GM12872 (cell line): Measurements from ENCODE around the gene RASA2.

Experiments used
- TF ChIP-seq, protein P1 (sequence below): IDR thresholded peaks from 3 replicates; pipeline ENCODE4 v1.5.1; 2011; ENCODE audit warnings: low read depth, mild to moderate bottlenecking, low read length, moderate library complexity; ENCODE audit not compliant: insufficient read depth

RASA2 gene

GRCh38 chr3:141477224-141477623 is 9.6 kb upstream of the RASA2 start:
- TF ChIP-seq, protein P1, sequence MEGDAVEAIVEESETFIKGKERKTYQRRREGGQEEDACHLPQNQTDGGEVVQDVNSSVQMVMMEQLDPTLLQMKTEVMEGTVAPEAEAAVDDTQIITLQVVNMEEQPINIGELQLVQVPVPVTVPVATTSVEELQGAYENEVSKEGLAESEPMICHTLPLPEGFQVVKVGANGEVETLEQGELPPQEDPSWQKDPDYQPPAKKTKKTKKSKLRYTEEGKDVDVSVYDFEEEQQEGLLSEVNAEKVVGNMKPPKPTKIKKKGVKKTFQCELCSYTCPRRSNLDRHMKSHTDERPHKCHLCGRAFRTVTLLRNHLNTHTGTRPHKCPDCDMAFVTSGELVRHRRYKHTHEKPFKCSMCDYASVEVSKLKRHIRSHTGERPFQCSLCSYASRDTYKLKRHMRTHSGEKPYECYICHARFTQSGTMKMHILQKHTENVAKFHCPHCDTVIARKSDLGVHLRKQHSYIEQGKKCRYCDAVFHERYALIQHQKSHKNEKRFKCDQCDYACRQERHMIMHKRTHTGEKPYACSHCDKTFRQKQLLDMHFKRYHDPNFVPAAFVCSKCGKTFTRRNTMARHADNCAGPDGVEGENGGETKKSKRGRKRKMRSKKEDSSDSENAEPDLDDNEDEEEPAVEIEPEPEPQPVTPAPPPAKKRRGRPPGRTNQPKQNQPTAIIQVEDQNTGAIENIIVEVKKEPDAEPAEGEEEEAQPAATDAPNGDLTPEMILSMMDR, result no peak

DNA sequence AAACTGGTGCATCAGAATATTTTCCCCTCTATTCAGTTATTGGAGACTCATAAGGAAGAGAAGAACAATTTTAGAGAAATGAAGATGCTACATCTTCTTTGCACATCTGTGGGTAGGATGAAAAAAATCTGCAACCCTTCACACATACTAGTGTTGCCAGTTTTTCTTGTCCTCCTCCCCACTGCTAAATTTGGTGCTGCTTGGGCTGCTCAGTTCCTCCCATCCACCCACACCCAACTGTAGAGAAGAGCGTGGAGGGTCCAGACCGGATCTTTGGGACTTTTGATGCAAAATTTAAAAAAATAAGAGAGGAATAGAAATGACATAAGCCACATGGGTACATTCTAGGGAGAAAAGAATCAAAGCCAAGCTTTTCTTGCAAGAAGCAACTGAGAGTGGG is 8.7 kb upstream of the RASA2 start:
- TF ChIP-seq, protein P1, result no peak

GRCh38 chr3:141482245-141482922 is 4.4 kb upstream of the RASA2 start:
- TF ChIP-seq, protein P1, result no peak

DNA sequence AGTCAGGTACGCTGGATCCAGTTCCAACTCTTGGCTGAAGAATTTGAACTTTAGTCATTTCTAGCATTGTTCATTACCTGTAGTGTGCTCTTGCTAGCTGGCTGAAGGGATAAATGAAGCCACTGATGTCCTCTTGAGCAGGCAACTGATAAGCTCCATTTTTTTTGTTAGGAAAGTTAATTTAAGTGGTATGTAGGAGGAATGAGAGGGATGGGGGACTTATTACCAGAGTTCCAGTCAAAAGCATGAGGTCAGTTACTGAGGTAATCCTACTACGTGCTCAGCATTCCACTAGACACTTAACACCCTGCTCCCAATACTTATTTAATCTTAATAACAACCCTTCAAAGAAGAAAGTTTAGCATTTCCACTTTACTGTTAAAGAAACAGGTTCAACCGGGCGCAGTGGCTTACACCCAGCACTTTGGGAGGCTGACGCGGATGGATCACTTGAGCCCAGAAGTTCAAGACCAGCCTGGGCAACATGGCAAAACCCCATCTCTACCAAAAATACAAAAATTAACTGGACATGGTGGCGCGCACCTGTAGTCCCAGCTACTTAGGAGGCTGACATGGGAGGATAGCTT is 2.0 kb upstream of the RASA2 start:
- TF ChIP-seq, protein P1, result no peak

GRCh38 chr3:141485641-141486495 is 959 bp upstream of the RASA2 start:
- TF ChIP-seq, protein P1, result no peak

DNA sequence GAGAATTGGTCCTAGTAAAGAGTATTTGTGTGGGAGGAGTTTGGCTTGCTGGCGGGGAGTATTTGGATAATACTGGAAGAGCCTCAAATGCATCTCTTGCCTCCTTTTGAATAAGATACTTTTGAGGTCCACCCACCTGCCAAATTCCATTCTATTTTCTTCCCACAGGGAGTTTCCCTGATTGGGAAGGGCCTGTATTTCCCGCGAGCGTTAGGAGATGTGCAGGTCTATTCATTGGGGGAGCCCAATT is 406 bp upstream of the RASA2 start:
- TF ChIP-seq, protein P1, result no peak

DNA sequence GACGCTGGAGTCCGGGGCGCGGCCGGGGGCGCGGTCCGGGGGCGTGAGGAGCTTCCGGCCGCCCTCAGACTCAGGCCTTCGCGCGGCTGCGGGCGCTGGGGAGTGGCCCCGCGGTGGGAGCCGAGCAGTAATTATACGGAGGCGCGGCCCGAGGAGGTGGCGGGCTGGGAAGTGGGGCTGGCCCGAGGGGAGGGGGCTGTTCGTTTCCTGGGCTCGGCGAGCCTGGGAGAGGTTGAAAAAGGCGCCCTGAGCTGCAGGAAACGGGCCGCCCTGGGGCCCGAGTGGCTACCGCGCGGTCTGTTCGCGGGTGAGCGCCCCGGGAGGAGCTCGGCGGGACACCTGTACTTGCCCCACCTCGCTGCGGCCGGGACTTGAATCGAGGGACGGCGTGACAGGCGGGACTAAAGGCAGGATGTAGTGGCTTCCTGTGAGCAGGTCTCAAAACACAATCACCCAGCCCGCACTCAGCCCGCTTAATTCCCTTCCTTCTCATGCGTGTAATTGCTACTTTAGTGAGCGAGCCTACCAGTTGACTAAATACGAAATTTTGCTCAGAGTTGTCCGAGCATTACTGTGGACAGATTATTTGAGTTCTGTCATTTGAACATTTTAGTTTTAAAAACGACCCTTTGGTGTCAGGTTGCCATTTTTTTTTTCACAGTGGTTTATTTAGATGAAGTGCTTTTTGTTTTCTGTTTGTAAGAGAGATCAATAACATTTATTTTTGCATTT is 860 bp downstream of the RASA2 start:
- TF ChIP-seq, protein P1, result no peak
